GM12801 (cell line): ENCODE data around the gene GRAMD1C.

Experiments
- CTCF ChIP-seq: IDR thresholded peaks from one replicate; pipeline ENCODE4 v1.5.1; 2011; ENCODE audit warnings: control low read depth; ENCODE audit not compliant: insufficient read length; ENCODE audit errors: extremely low read depth

GRAMD1C gene

GRCh38 chr3:113914646-113915045 lies 76.1 kb downstream of the GRAMD1C start:
- TF ChIP-seq CTCF: no peak

DNA sequence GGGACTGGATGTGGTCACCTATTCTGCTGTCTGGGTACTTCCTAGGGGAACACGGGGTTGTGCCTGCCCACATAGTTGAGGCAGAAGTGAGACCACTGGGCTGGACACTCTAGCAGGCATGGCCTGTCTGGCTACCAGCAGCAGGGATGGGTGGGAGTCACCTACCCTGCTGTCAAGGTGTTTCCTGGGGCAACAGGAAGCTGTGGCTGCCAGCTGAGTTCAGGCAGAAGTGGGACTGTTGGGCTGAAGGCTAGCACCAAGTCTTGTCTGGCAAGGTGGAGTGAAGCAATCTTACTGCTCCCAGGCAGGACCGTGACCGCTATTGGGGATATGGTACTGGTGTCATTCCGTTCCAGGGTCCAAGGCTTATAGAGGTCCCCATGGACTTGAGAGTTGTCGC lies 89.0 kb downstream of the GRAMD1C start:
- TF ChIP-seq CTCF: no peak

GRCh38 chr3:113946831-113947230 lies 108.2 kb downstream of the GRAMD1C start:
- TF ChIP-seq CTCF: no peak

GRCh38 chr3:113947372-113948014 lies 108.9 kb downstream of the GRAMD1C start, which contains the start of gene ZDHHC23:
ZDHHC23 (plus strand) TSS chr3:113948013; CDS start chr3:113948803, 790 bp downstream.
- no peak for TF ChIP-seq CTCF

GRCh38 chr3:113948015-113948917 lies 109.7 kb downstream of the GRAMD1C start:
- TF ChIP-seq CTCF: no peak

DNA sequence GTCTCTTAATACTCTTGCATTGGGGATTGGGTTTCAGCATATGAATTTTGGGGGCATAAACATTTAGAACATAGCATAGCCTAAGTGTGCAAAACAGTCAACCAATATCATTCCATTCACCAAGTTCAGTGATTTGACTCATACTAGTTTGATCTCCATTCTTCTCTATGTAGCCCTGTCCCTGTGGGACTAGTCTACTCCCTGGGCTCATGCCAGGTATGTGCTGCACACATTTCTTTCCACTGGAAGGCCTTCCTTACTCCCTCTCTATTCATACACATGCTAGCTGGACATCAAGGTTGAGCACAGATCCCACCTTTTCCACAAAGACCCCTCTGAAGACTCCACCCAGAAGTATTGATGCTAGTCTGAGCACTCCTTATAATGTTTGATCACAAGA lies 114.3 kb downstream of the GRAMD1C start:
- no peak for TF ChIP-seq CTCF

- no peak for TF ChIP-seq CTCF
Measured at GRCh38 chr3:113953677-113954076, 115.1 kb downstream of the GRAMD1C start.
